Ovary (tissue), 9 donors: Measurements from ENCODE around the gene AMZ2. TPM values are rescaled to one million over a fixed set of nuclear protein-coding genes. Genes with fewer than 3 reads are reported as not detected.

Experiments used
- DNase-seq, 5 donors: peaks; one replicate each; pipeline ENCODE4 v3.0.0-alpha.2; 2019 to 2020
- H3K27ac ChIP-seq, 2 donors: fragments of 200-600 bp; one replicate each; pipeline versions ENCODE4 v1.5.1 to v1.8.0; 2019 to 2022
- H3K27me3 ChIP-seq: fragments of 200-600 bp; one replicate; pipeline ENCODE4 v1.8.0; 2022
- H3K36me3 ChIP-seq: fragments of 200-600 bp; sonication (generic); one replicate; pipeline ENCODE4 v1.5.1; 2019
- H3K4me1 ChIP-seq: one replicate; pipeline ENCODE4 v1.8.1; 2013; ENCODE audit warnings: mild to moderate bottlenecking, moderate library complexity; ENCODE audit not compliant: insufficient read depth
- H3K4me3 ChIP-seq: fragments of 200-600 bp; sonication (generic); one replicate; pipeline ENCODE4 v1.5.1; 2017
- H3K9me3 ChIP-seq, 2 donors: fragments of 200-600 bp in 1 of 2; sonication (generic) in 1 of 2; one replicate each; pipeline versions ENCODE4 v1.5.1 to v1.8.1; 2013 to 2019; ENCODE audit warnings: mild to moderate bottlenecking in 1 of 2, moderate library complexity in 1 of 2
- CTCF ChIP-seq, 3 donors: fragments of 450-650 bp in 2 of 3; fragments of 200-600 bp in 1 of 3; IDR thresholded peaks; one replicate each; pipeline versions ENCODE4 v1.5.1 to v1.8.0; 2016 to 2022; ENCODE audit warnings: antibody characterized with exemption in 3 of 3, mild to moderate bottlenecking in 1 of 3
- EP300 ChIP-seq: sonication (generic); formaldehyde crosslinking; IDR thresholded peaks from one replicate; pipeline ENCODE4 v1.6.1; 2017; ENCODE audit warnings: antibody characterized with exemption
- POLR2A ChIP-seq: fragments of 450-650 bp; IDR thresholded peaks from one replicate; pipeline ENCODE4 v1.6.1; 2017; ENCODE audit warnings: antibody characterized with exemption, mild to moderate bottlenecking, moderate library complexity
- WGBS, 3 donors: extraction: QIAGEN DNeasy Blood & Tissue Kit in 1 of 3; methylation state at CpG; one replicate each; pipeline versions ENCODE4 v1.1.5 to v1.1.7; 2013 to 2017; 5-methylcytosine and 5-hydroxymethylcytosine counted together
- intact Hi-C, 4 donors: fragments of 100-400 bp; cut with DNase I; formaldehyde crosslinking; loops; one replicate each; pipeline versions ENCODE4 v1.11.0 to v1.15.1; 2022 to 2023
- polyA plus RNA-seq, 2 donors: library from polyadenylated mRNA; stranded (reverse); fragments of 200-250 nt in 1 of 2; fragments of 350-450 nt in 1 of 2; fragmentation: Illumina TruSeq in 1 of 2; extraction: RNeasy Lipid Tissue Mini Kit (QIAGEN cat#74804) in 1 of 2; gene quantifications; one replicate each; pipeline ENCODE4 v1.2.3, GENCODE V29; 2013 to 2014
- total RNA-seq, 7 donors: library from RNA; depleted of rRNA in 2 of 7; stranded (reverse); fragments of >200 nt in 2 of 7; fragmentation: NEBNext Ultra II Directional in 3 of 7; extraction: Animal tissue kit (Norgen Biotek cat#: 25700) in 3 of 7; gene quantifications; one replicate each; pipeline versions ENCODE4 v1.1.0 to v1.2.4, GENCODE V29; 2016 to 2023
- donor health status: DM: no; HTN: no; CAD: no; lungs with moderate emphysema.
- donor health status: DM: no; HTN: no; CAD: no.
- donor health status: Bipolar disorder and iron deficiency.
- donor health status: DM: yes; HTN: yes; CAD: no.
- donor health status: DM: no; HTN: no; CAD: no.
- donor health status: DM: yes; HTN: yes; CAD: no.

Gene AMZ2
- total and polyA plus RNA-seq, 9 donors: 30.4 to 131 (median 61.6) TPM

- no peak for DNase-seq
- TF ChIP-seq CTCF (IDR thresholded peaks at IDR 0.05) (no peak), POLR2A (no peak), EP300 (no peak)
- intact Hi-C loops: no loop called here
- Histone ChIP-seq H3K27me3 (no peaks in the 10 kb centered on the region), H3K4me1 (peaks cover 5% of the 10 kb centered on the region), H3K4me3 (no peak overlapping the region), H3K27ac (no peak overlapping the region), H3K36me3 (no peaks in the 10 kb centered on the region), H3K9me3 (no peaks in the 10 kb centered on the region)
- WGBS, 3 donors: 95 to 98% (median 96%) methylated on average over 6 of the region's 6 CpGs
These were observed 45.8 kb downstream of the AMZ2 start for GRCh38 chr17:68293490-68294195.

- Histone ChIP-seq H3K9me3 (no peaks in the 10 kb centered on the region), H3K36me3 (no peaks in the 10 kb centered on the region), H3K4me3 (no peak overlapping the region), H3K27me3 (no peaks in the 10 kb centered on the region), H3K27ac (no peak overlapping the region), H3K4me1 (peaks cover 5% of the 10 kb centered on the region)
- 66 to 81% (median 74%) methylated on average over 3 of the region's 3 CpGs for WGBS, 3 donors
- intact Hi-C loops: no loop called here
- DNase-seq: no peak
- no peak for TF ChIP-seq CTCF (IDR thresholded peaks at IDR 0.05)
These were observed 46.3 kb downstream of the AMZ2 start for GRCh38 chr17:68294196-68294555.

- no peaks in the 10 kb centered on the region for H3K9me3 ChIP-seq
- no peaks in the 10 kb centered on the region for H3K36me3 ChIP-seq
- DNase-seq: no peak
- H3K4me3 ChIP-seq: no peak overlapping the region
- H3K27me3 ChIP-seq: no peaks in the 10 kb centered on the region
- TF ChIP-seq CTCF (IDR thresholded peaks at IDR 0.05) (no peak), EP300 (no peak), POLR2A (no peak)
- no peak overlapping the region for H3K27ac ChIP-seq
- peaks cover 5% of the 10 kb centered on the region for H3K4me1 ChIP-seq
- 84 to 88% (median 86%) methylated on average over 4 of the region's 4 CpGs for WGBS, 3 donors
- intact Hi-C loops: no loop called here
These were observed 46.8 kb downstream of the AMZ2 start for GRCh38 chr17:68294617-68295016.

GRCh38 chr17:68295086-68295485 lies 47.2 kb downstream of the AMZ2 start:
- intact Hi-C loops: no loop called here
- Histone ChIP-seq H3K27ac (no peak overlapping the region), H3K4me3 (no peak overlapping the region), H3K4me1 (peaks cover 5% of the 10 kb centered on the region), H3K36me3 (no peaks in the 10 kb centered on the region), H3K27me3 (no peaks in the 10 kb centered on the region), H3K9me3 (no peaks in the 10 kb centered on the region)
- TF ChIP-seq EP300: no peak
- no peak for TF ChIP-seq CTCF (IDR thresholded peaks at IDR 0.05)
- no peak for TF ChIP-seq POLR2A
- DNase-seq: no peak
- WGBS, 3 donors: 91 to 93% (median 91%) methylated on average over 7 of the region's 7 CpGs
